K562 (cell line): Measurements from ENCODE around the gene FASN. TPM values are rescaled to one million over a fixed set of nuclear protein-coding genes. Genes with fewer than 3 reads are reported as not detected.

Experiments used
- BHLHE40 ChIP-seq: IDR thresholded peaks from 2 replicates; pipeline ENCODE4 v1.6.1; 2011; ENCODE audit warnings: low read length, improper control_type of control experiment
- DMBX1 ChIP-seq: fragments of 250-450 bp; sonication (Bioruptor Pico); IDR thresholded peaks from 2 replicates; pipeline ENCODE4 v1.8.0; 2022; ENCODE audit warnings: inconsistent platforms, mild to moderate bottlenecking, moderate library complexity, borderline replicate concordance
- ELF1 ChIP-seq: fragments of 200-800 bp; sonication (Bioruptor generic); IDR thresholded peaks from 2 replicates; pipeline ENCODE4 v1.6.1; 2016; ENCODE audit warnings: missing genetic modification characterization, missing compliant biosample characterization
- FOS ChIP-seq: IDR thresholded peaks from 3 replicates; pipeline ENCODE4 v1.6.1; 2011; ENCODE audit not compliant: insufficient read length; ENCODE audit errors: extremely low read depth
- GABPA ChIP-seq: fragments of 200-800 bp; sonication (Bioruptor generic); conservative IDR thresholded peaks from 2 replicates; pipeline ENCODE4 v1.6.1; 2016; ENCODE audit warnings: low read depth, missing genetic modification characterization, missing compliant biosample characterization
- HLTF ChIP-seq: fragments of 450-650 bp; IDR thresholded peaks from 2 replicates; pipeline ENCODE4 v1.6.1; 2016
- ILF3 ChIP-seq: fragments of 450-650 bp; IDR thresholded peaks from 2 replicates; pipeline ENCODE4 v1.6.1; 2018; ENCODE audit warnings: antibody characterized with exemption, mild to moderate bottlenecking, moderate library complexity, borderline replicate concordance
- KLF1 ChIP-seq: fragments of 450-650 bp; IDR thresholded peaks from 2 replicates; pipeline ENCODE4 v1.6.1; 2016; ENCODE audit warnings: missing genetic modification characterization, missing compliant biosample characterization
- MAZ ChIP-seq, 2 experiments: fragments of 450-650 bp in 1 of 2; sonication (generic) in 1 of 2; formaldehyde crosslinking; IDR thresholded peaks in 1 of 2; conservative IDR thresholded peaks in 1 of 2; 2 replicates each; pipeline versions ENCODE4 v1.4.0 to v1.5.0; 2020; ENCODE audit warnings: mild to moderate bottlenecking in 1 of 2, missing genetic modification reagents in 1 of 2
- MBD2 ChIP-seq: sonication (generic); IDR thresholded peaks from 2 replicates; pipeline ENCODE4 v1.6.1; 2016; ENCODE audit warnings: low read depth, borderline replicate concordance
- MEIS2 ChIP-seq: fragments of 450-650 bp; IDR thresholded peaks from 2 replicates; pipeline ENCODE4 v1.6.1; 2014; ENCODE audit warnings: mild to moderate bottlenecking; ENCODE audit not compliant: partially characterized antibody
- MYC ChIP-seq, 2 experiments: fragments of 250-450 bp in 1 of 2; sonication (Bioruptor Pico) in 1 of 2; IDR thresholded peaks; 2 replicates each; pipeline versions ENCODE4 v1.5.1 to v1.6.1; 2012 to 2021; ENCODE audit warnings: low read depth in 2 of 2, borderline replicate concordance in 1 of 2, improper control_type of control experiment in 1 of 2, low read length in 1 of 2, mild to moderate bottlenecking in 1 of 2, moderate library complexity in 1 of 2
- NR4A1 ChIP-seq, 2 experiments: fragments of 250-450 bp in 1 of 2; fragments of 450-650 bp in 1 of 2; sonication (Bioruptor Pico) in 1 of 2; IDR thresholded peaks; 2 replicates each; pipeline versions ENCODE4 v1.4.0 to v1.6.1; 2016 to 2020; ENCODE audit warnings: mild to moderate bottlenecking in 2 of 2, missing compliant biosample characterization in 1 of 2, missing genetic modification characterization in 1 of 2, moderate library complexity in 1 of 2
- POLR2H ChIP-seq: IDR thresholded peaks from 2 replicates; pipeline ENCODE4 v1.6.1; 2016; ENCODE audit warnings: missing genetic modification characterization, low read depth, mild to moderate bottlenecking, control low read depth, missing compliant biosample characterization, moderate library complexity
- PTTG1 ChIP-seq: fragments of 450-650 bp; IDR thresholded peaks from 2 replicates; pipeline ENCODE4 v1.6.1; 2016; ENCODE audit warnings: low read depth, mild to moderate bottlenecking, missing genetic modification characterization, missing compliant biosample characterization
- RBFOX2 ChIP-seq: fragments of 200-400 bp; formaldehyde crosslinking; IDR thresholded peaks from 2 replicates; pipeline ENCODE4 v1.6.1; 2017; ENCODE audit warnings: low read depth, mild to moderate bottlenecking, low read length, moderate library complexity
- RCOR1 ChIP-seq, 2 experiments: IDR thresholded peaks; 2 replicates each; pipeline ENCODE4 v1.6.1; 2012; ENCODE audit warnings: low read depth in 2 of 2, low read length in 2 of 2, borderline replicate concordance in 1 of 2, improper control_type of control experiment in 1 of 2
- SMARCC2 ChIP-seq: fragments of 450-650 bp; IDR thresholded peaks from 2 replicates; pipeline ENCODE4 v1.6.1; 2017; ENCODE audit warnings: antibody characterized with exemption, moderate library complexity, mild to moderate bottlenecking, low read depth
- TCF3 ChIP-seq: sonication (generic); formaldehyde crosslinking; IDR thresholded peaks from 2 replicates; pipeline ENCODE4 v1.4.0; 2020; ENCODE audit warnings: mild to moderate bottlenecking, missing genetic modification reagents
- ZBTB7A ChIP-seq: IDR thresholded peaks from 2 replicates; pipeline ENCODE4 v1.6.1; 2011; ENCODE audit warnings: low read depth, mild to moderate bottlenecking, low read length, moderate library complexity, borderline replicate concordance; ENCODE audit not compliant: control insufficient read depth
- ZFP1 ChIP-seq: fragments of 450-650 bp; formaldehyde crosslinking; IDR thresholded peaks from 2 replicates; pipeline ENCODE4 v1.4.0; 2020; ENCODE audit warnings: mild to moderate bottlenecking, mixed read lengths
- ZNF282 ChIP-seq: sonication (generic); formaldehyde crosslinking; IDR thresholded peaks from 2 replicates; pipeline ENCODE4 v1.8.1; 2023; ENCODE audit warnings: missing genetic modification reagents
- polyA plus RNA-seq, 8 experiments: library from polyadenylated mRNA; depleted of rRNA in 4 of 8; stranded (reverse) in 5 of 8; unstranded in 3 of 8; fragments of >200 nt; fragmentation: Nextera tagmentation in 2 of 8; fragmentation: Illumina TruSeq in 1 of 8; extraction: Ambion mirVana in 2 of 8; extraction: Trizol in 1 of 8; gene quantifications; 2 replicates each; pipeline versions ENCODE4 v1.2.1 to v1.2.3, GENCODE V29; 2011 to 2014; ENCODE audit warnings: inconsistent platforms in 1 of 8, missing spikeins in 1 of 8
- total RNA-seq, 7 experiments: library from RNA; depleted of rRNA in 6 of 7; stranded (reverse); fragments of >200 nt in 6 of 7; fragmentation: Illumina TruSeq in 2 of 7; extraction: Trizol in 2 of 7; gene quantifications; 2 replicates each; pipeline versions ENCODE4 v1.2.1 to v1.2.3, GENCODE V29; 2011 to 2021; ENCODE audit warnings: low replicate concordance in 1 of 7
- TF ChIP-seq, protein P1 (sequence below), 2 experiments: IDR thresholded peaks; 2 replicates each; pipeline ENCODE4 v1.6.1; 2011; ENCODE audit warnings: borderline replicate concordance in 1 of 2, control low read depth in 1 of 2, low read depth in 1 of 2, low read length in 1 of 2, mild to moderate bottlenecking in 1 of 2, mixed read lengths in 1 of 2, moderate library complexity in 1 of 2; ENCODE audit not compliant: insufficient read depth in 1 of 2, insufficient read length in 1 of 2, poor library complexity in 1 of 2, severe bottlenecking in 1 of 2; ENCODE audit errors: extremely low read depth in 1 of 2
- TF ChIP-seq, protein P2 (sequence below): fragments of 250-450 bp; sonication (Bioruptor Pico); IDR thresholded peaks from 2 replicates; pipeline ENCODE4 v1.8.0; 2021; ENCODE audit warnings: moderate library complexity, mild to moderate bottlenecking, inconsistent platforms

FASN gene
- total and polyA plus RNA-seq, 9 of the 15 experiments (the other 6 are each of a cell fraction or from before 2014, with no cell fraction given) = 0.15 to 663 (median 49.9) TPM

DNA sequence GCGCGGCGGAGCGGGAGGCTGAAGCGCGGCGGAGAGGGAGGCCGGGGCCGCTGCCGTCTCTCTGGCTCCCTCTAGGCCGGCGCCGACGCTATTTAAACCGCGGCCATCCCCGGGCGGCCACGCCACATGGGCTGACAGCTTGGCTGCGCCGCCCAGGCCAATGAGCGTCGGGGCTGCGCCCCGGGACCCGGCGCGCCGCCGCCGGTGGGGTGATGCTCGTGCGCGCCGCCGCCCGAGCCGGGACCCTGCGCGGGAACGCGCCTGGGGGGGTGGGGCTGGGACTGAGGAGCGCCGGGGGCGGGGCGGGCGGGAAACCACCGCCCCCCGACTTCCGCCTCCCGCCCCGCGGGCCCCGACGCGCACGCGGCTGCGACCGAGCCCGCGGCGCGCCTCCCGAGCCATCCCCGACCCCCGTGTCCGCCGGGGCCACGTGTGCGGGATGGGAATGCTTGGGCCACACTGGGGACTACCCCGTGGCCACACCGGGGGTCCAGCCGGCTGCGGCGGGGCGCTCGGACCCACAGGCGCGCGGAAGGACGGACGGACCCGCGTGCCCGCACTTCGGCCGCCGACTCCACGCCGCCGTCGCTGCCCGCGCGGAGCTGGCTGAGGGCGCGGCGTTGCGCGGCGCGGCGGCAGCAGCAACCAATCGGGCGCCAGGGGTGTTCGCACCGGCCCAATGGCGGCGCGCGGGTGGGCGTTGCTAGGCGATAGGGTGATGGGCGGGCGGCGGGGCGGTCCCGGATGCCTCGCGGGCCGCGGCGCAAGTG, at the start of gene FASN (continued):
- 0 out of 4 replicates have a peak, but pooled peaks of 1 of the 2 experiments have one; percentile 14 for TF ChIP-seq RCOR1 (IDR thresholded peaks at IDR 0.05; ENCODE audit: borderline replicate concordance in 1 of 2, low read depth in 2 of 2, low read length in 2 of 2)
- TF ChIP-seq ZFP1 = no peak
- TF ChIP-seq MBD2 = peak; percentile 87; the same call in 1 of the 2 replicates
- no peak for TF ChIP-seq ZNF282 (CRISPR knock-in tag)
- 0 out of 2 replicates have a peak, but pooled peaks have one; percentile 5 for TF ChIP-seq BHLHE40
- peak; percentile 85 for TF ChIP-seq ELF1 (tag)
- 0 out of 2 replicates have a peak, but pooled peaks have one; percentile 22 for TF ChIP-seq SMARCC2
- no peak; the same call in 1 of the 2 replicates for TF ChIP-seq KLF1 (tag)
- peak; percentile 77 for TF ChIP-seq RBFOX2
- TF ChIP-seq MAZ (CRISPR knock-in tag; conservative IDR thresholded peaks at IDR 0.05 in 1 of 2, IDR thresholded peaks at IDR 0.05 in 1 of 2) = peak; percentile 26 to 53; a peak in 2 of 4 replicates
- TF ChIP-seq, protein P1, sequence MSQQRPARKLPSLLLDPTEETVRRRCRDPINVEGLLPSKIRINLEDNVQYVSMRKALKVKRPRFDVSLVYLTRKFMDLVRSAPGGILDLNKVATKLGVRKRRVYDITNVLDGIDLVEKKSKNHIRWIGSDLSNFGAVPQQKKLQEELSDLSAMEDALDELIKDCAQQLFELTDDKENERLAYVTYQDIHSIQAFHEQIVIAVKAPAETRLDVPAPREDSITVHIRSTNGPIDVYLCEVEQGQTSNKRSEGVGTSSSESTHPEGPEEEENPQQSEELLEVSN (IDR thresholded peaks at IDR 0.05; ENCODE audit: borderline replicate concordance in 1 of 2, extremely low read depth in 1 of 2, insufficient read depth in 1 of 2, insufficient read length in 1 of 2, low read depth in 1 of 2, low read length in 1 of 2, poor library complexity in 1 of 2, severe bottlenecking in 1 of 2) = peak; percentile 94 to 99
- peak; percentile 95 for TF ChIP-seq MYC (IDR thresholded peaks at IDR 0.05; ENCODE audit: low read depth, low read length)
- TF ChIP-seq MYC (CRISPR knock-in tag; IDR thresholded peaks at IDR 0.05; ENCODE audit: borderline replicate concordance, low read depth) = no peak
- peak; percentile 92 for TF ChIP-seq FOS
- TF ChIP-seq ILF3 = peak; percentile 26; the same call in 1 of the 2 replicates
- TF ChIP-seq, protein P2, sequence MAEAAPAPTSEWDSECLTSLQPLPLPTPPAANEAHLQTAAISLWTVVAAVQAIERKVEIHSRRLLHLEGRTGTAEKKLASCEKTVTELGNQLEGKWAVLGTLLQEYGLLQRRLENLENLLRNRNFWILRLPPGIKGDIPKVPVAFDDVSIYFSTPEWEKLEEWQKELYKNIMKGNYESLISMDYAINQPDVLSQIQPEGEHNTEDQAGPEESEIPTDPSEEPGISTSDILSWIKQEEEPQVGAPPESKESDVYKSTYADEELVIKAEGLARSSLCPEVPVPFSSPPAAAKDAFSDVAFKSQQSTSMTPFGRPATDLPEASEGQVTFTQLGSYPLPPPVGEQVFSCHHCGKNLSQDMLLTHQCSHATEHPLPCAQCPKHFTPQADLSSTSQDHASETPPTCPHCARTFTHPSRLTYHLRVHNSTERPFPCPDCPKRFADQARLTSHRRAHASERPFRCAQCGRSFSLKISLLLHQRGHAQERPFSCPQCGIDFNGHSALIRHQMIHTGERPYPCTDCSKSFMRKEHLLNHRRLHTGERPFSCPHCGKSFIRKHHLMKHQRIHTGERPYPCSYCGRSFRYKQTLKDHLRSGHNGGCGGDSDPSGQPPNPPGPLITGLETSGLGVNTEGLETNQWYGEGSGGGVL (CRISPR knock-in tag) = no peak
- peak; percentile 92 for TF ChIP-seq GABPA (tag)
- no peak for TF ChIP-seq HLTF
- peak; percentile 63 for TF ChIP-seq MEIS2
- TF ChIP-seq DMBX1 (CRISPR knock-in tag) = 0 out of 2 replicates have a peak, but pooled peaks have one; percentile 25
- peak; percentile 93 for TF ChIP-seq POLR2H (tag)
- TF ChIP-seq TCF3 (CRISPR knock-in tag) = no peak
- TF ChIP-seq ZBTB7A = peak; percentile 67
- peak; percentile 67; the same call in 1 of the 2 replicates for TF ChIP-seq NR4A1 (CRISPR knock-in tag; IDR thresholded peaks at IDR 0.05)
- TF ChIP-seq NR4A1 (tag; IDR thresholded peaks at IDR 0.05) = no peak
- no peak for TF ChIP-seq PTTG1 (tag)
